Activated CD8-positive, alpha-beta memory T cell treated with anti-CD3 and anti-CD28 coated beads for 1 hour (primary cell): Measurements from ENCODE around the gene DDA1.
"Not testable (repeated sequence)": the region's sequence is repeated elsewhere in the genome, so short reads cannot be mapped to it uniquely, and the experiment has no call there.

ENCODE experiments used
- DNase-seq, 2 donors: peaks; one replicate each; pipeline ENCODE4 v3.0.0-alpha.2; 2020; ENCODE audit warnings: low read depth in 1 of 2; ENCODE audit errors: extremely low read depth in 1 of 2

DDA1 gene

DNA sequence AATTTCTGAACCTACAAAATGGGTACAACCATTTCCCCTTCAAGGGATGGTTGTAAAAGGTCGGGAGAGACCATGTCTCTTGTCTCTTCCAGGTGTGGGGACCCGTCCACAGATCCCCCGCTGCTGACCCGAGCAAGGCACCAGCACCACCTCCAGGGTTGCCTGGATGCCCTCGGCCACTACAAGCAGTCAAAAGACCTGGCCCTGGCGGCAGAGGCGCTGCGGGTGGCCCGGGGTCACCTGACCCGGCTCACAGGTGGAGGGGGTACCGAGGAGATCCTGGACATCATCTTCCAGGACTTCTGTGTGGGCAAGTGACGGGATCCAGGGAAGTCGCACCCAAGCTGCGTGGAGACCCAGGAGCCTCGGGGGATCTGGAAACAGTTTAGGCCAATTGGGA lies 32.0 kb downstream of the DDA1 start:
- DNase-seq: no peak

DNA sequence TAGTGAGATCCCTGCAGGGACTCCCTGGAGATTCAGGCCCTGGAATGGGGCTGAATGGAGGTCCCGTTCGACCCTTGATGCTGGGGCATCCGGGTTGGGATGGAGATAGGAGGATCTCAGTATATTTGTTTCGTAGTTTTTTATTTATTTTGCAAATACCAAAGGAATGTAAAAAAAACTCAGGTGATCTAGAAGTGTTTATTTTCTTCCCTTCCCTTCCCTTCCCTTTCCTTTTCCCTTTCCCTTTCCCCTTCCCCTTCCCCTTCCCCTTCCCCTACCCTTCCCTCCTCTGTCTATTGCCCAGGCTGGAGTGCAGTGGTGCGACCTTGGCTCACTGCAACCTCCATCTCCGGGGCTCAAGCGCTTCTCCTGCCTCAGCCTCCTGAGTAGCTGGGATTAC lies 32.5 kb downstream of the DDA1 start:
- DNase-seq: no peak

DNA sequence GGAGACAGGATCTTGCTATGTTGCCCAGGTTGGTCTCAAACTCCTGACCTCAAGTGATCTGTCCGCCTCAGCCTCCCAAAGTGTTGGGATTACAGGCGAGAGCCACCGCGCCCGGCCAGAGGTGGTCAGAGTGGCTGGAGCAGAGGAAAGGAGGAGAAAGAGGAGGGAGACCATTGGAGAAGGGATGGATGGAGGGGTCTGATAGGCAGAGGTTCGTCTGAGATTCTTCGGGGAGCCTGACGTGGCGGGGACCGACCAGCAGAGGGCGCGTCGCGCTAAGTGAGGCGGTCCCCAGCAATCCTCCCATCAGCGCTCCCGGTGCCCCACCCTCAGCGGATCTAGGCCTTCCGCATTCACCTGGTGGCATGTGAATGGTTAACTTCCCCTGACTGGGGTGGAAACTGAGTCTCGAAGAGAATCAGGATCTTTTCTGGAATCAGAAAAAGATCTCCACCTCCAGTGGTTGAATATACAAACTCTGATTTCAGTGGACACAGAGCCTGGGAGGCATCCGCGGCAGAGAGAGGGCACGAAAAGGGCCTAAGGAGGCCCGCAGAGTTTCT lies 36.8 kb downstream of the DDA1 start:
- DNase-seq: peak; percentile 34 to 60

GRCh38 chr19:17347361-17347760 lies 38.0 kb downstream of the DDA1 start:
- DNase-seq: no peak

DNA sequence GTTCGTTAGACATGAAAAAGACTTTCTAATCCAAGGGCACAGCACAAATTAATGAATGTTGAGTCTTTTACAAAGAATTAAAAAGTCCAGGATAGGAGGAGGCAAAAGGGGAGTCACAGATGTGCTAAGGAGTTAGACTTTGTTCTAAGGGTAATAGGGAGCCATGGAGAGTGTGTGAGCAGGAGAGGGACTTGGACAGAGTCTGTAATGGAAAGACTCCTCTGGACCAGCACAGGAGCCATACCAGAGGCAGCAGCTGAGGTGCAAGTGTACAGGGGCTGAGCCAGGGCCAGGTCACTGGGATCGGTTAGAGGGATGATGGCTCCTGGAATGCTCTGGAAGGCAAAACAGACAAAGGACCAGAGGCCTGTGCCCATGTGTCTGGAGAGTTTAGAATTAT lies 38.5 kb downstream of the DDA1 start:
- DNase-seq: no peak

DNA sequence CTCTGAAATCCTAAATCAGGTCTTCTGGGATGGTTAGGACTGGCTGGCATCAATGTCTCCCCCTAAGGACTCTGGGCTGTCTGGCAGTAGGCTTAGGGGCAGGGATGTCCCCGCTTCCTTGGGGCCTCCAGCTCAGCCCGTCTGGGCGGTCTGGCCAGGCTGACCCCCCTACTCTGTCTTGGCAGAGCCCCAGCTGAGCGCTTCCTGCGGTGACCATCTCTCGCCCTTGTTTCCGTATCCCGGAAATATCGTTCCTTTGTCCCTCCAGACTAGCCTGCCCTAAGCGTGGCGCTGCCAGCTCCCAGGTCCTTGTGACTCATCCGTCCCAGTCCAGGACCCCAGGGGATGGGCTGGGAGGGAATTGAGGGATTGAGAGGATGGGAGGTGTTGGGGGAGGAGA lies 39.3 kb downstream of the DDA1 start:
- no peak for DNase-seq

GRCh38 chr19:17351815-17352435 lies 42.6 kb downstream of the DDA1 start:
- DNase-seq: no peak

DNA sequence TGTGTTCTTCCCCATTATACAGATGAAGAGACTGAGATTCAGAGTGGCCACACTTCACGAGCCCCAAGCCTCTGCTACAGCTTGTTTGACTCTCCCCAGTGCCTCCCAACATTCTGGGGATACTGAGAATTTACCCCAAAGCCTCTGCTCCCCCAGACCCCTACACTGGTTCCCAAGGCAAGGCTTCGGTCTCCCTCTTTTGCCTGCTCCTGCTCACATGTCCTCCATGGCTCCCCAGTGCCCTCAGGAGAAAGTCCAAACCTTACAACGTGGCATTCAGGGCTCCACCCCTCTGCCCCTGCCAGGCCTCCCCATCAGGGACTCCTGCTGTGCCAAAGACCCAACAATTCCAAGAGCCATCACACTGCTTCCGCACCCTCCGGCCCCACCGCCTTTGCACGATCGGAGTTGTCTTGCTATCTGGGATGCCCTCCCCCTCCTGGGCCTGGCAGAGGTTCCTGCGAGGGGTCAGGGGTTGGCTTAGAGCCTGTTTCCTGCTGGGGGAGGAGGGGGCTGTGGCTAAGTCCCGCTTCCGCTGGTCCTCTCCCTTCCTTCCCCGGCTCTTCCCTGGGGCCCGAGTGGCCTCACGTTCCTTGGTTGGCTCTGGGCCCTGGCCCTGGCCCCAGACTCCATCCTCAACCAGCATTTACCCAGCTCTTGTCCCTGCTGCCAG lies 43.4 kb downstream of the DDA1 start:
- no peak for DNase-seq

- no peak for DNase-seq
Measured at GRCh38 chr19:17353386-17353785, 44.0 kb downstream of the DDA1 start.

DNA sequence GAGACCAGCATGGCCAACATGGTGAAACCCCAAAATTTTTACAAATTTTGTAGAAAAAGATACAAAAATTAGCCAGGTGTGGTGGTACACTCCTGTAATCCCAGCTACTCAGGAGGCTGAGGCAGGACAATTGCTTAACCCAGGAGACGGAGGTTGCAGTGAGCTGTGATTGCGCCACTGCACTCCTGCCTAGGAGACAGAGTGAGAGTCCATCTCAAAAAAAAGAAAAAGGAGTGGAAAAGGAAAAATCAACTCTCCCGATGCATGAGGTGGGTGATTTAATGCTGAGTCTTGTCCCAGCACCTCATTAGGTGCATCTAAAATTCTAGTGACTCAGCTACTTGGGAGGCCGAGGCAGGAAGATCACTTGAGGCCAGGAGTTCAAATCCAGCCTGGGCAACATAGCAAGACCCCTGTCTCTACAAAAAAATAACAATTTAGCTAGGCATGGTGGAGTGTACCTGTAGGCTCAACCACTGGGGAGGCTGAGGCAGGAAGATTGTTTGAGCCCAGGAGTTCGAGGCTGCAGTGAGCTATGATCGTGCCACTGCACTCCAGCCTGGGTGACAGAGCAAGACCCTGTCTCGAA lies 47.8 kb downstream of the DDA1 start:
- DNase-seq: no peak

- DNase-seq: no peak
Measured at GRCh38 chr19:17357724-17358123, 48.4 kb downstream of the DDA1 start.

GRCh38 chr19:17358395-17358794 lies 49.0 kb downstream of the DDA1 start:
- DNase-seq: no peak

DNA sequence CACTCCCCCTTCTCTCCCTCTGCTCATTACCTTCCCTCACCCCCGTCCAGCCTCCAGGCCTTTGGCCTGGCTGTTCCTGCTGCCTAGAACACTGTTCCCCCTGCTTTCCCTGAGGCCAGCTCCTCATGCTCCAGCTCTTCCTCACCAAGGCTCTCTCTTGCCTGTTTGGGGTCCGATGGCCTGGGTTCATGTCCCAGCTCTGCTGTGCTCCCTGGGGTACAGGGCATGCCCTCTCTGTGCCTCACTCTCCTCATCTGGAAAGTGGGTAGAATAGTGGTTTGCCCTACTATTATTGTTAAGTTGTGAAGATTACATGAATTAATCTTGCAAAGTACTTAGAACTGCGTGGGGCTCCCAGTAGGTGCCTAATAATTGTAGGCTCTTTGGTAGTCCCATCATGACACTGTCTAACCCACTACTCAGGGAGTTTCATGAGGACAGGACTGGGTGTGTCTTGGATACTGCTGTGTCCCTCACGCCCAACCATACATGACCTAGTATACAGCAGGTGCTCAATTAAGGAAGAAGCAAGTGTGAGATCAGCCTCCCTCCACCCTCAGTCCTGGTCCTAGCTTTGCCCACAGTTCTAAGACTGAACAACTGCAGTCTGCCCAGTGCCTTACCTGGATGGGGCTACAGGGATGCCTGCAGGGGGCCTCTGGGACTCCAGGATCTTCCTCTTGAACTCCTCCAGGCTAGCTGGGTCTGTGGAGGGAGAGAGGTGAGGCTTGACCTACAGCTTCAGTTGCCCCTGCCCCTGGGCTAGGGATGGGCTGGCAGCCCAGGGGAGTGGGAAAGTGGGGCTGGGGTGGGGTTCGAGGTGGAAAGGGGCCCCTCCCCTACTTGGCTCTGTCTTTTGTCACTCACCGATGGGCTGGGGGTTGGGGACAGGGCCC lies 50.8 kb downstream of the DDA1 start:
- DNase-seq: no peak

DNA sequence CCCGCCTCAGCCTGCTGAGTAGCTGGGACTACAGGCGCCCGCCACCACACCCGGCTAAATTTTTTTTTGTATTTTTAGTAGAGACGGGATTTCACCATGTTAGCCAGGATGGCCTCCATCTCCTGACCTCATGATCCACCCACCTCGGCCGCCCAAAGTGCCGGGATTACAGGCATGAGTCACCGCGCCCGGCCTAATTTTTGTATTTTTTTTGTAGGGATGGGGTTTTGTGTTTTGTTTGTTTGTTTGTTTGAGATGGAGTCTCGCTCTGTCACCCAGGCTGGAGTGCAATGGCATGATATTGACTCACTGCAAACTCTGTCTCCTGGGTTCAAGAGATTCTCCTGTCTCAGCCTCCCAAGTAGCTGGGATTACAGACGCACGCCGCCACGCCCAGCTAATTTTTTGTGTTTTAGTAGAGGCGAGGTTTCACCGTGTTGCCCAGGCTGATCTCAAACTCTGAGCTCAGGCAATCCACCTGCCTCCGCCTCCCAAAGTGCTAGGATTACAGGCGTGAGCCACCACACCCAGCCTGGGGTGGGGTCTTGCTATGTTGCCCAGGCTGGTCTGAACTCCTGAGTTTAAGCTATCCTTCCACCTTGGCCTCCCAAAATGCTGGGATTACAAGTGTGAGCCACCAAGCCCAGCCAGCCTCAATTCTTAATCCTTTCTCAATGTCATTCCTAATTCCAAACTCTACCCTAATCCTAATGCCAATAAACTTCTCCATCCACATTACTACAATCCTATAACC lies 54.7 kb downstream of the DDA1 start:
- not testable (repeated sequence) for DNase-seq

GRCh38 chr19:17365361-17365760 lies 56.0 kb downstream of the DDA1 start:
- no peak for DNase-seq

- DNase-seq: no peak
Measured at GRCh38 chr19:17370026-17370587, 60.7 kb downstream of the DDA1 start.
